SU-DHL-6 (cell line): ENCODE data around the gene MYOM1.

Source experiments
- H2AFZ ChIP-seq: fragments of 200-600 bp; sonication (generic); 2 replicates; pipeline ENCODE4 v1.6.1; 2014; ENCODE audit warnings: low read depth, mild to moderate bottlenecking, moderate library complexity, mixed read lengths, antibody characterized with exemption, low read length; ENCODE audit not compliant: severe bottlenecking
- H3F3A ChIP-seq: fragments of 200-600 bp; shearing (Covaris generic); 2 replicates; pipeline ENCODE4 v1.6.0; 2016; ENCODE audit warnings: antibody characterized with exemption, mild to moderate bottlenecking; ENCODE audit not compliant: insufficient read depth
- H3K27ac ChIP-seq: fragments of 200-600 bp; sonication (generic); 2 replicates; pipeline ENCODE4 v1.5.1; 2016; ENCODE audit warnings: low read depth, mild to moderate bottlenecking, low read length, moderate library complexity, mixed read lengths
- H3K27me3 ChIP-seq: fragments of 200-600 bp; sonication (generic), shearing (Covaris generic); 2 replicates; pipeline ENCODE4 v1.6.0; 2014; ENCODE audit warnings: mild to moderate bottlenecking, low read length
- H3K36me3 ChIP-seq: fragments of 200-600 bp; sonication (generic); 2 replicates; pipeline ENCODE4 v1.6.1; 2014; ENCODE audit warnings: mild to moderate bottlenecking, low read length, mixed read lengths
- H3K4me2 ChIP-seq: fragments of 300-600, 200-600 bp; shearing (Covaris generic), sonication (generic); 2 replicates; pipeline ENCODE4 v1.6.0; 2014; ENCODE audit warnings: low read length, low read depth, mild to moderate bottlenecking; ENCODE audit not compliant: poor library complexity, severe bottlenecking
- H3K4me3 ChIP-seq: fragments of 200-600 bp; sonication (generic); 2 replicates; pipeline ENCODE4 v1.5.1; 2014; ENCODE audit warnings: antibody characterized with exemption, low read length, mild to moderate bottlenecking, mixed read lengths; ENCODE audit not compliant: insufficient read depth, poor library complexity, severe bottlenecking
- H3K79me2 ChIP-seq: fragments of 200-600 bp; sonication (generic); 2 replicates; pipeline ENCODE4 v1.6.1; 2014; ENCODE audit warnings: mild to moderate bottlenecking, low read length, moderate library complexity; ENCODE audit not compliant: insufficient read depth
- H3K9ac ChIP-seq: fragments of 200-600 bp; sonication (generic); 2 replicates; pipeline ENCODE4 v1.7.0; 2014; ENCODE audit warnings: mild to moderate bottlenecking, low read length
- H3K9me2 ChIP-seq: fragments of 200-600 bp; sonication (generic); replicated peaks from 2 replicates; pipeline ENCODE4 v1.6.1; 2014; ENCODE audit warnings: low read length; ENCODE audit not compliant: insufficient read depth
- H3K9me3 ChIP-seq: fragments of 200-600 bp; sonication (generic); 2 replicates; pipeline ENCODE4 v1.6.1; 2014; ENCODE audit warnings: low read length, mixed read lengths; ENCODE audit not compliant: insufficient read depth
- H4K20me1 ChIP-seq: fragments of 200-600 bp; sonication (generic); 2 replicates; pipeline ENCODE4 v1.6.1; 2014; ENCODE audit warnings: low read depth, mild to moderate bottlenecking, antibody characterized with exemption, low read length, moderate library complexity, mixed read lengths
- CTCF ChIP-seq: fragments of 200-600 bp; sonication (generic); IDR thresholded peaks from one replicate; pipeline ENCODE4 v1.5.1; 2017; ENCODE audit warnings: antibody characterized with exemption, mild to moderate bottlenecking, low read length, moderate library complexity; ENCODE audit not compliant: insufficient read depth, poor library complexity, severe bottlenecking
- EZH2phosphoT487 ChIP-seq: fragments of 200-600 bp; sonication (generic), shearing (Covaris generic); conservative IDR thresholded peaks from 2 replicates; pipeline ENCODE4 v1.6.1; 2018; ENCODE audit warnings: mild to moderate bottlenecking, antibody characterized with exemption, low read length, moderate library complexity, mixed read lengths

Gene MYOM1

DNA sequence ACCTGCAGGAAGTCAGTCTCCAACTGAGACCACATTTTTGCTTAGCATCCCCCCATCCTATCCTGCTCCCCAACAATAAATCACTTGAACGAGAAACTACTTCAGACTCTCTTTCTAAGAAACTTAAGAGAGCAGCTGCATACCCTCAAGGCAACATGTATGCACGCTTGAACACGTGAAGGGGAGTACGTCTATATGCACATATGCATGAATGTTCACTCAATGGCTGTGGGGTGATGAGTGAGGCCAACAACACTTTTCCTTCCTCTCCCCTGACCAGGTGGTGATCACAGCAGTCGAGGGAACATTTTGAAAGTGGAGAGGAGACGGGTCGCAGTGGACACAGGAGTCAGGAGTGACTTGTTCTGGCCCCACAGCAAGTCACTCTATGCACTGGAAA is 127.0 kb downstream of the MYOM1 start:
- Histone ChIP-seq H3K27ac (no peak overlapping the region), H3K79me2 (no peaks in the 10 kb centered on the region), H3K4me3 (no peak overlapping the region), H3K4me2 (no peak overlapping the region), H4K20me1 (no peaks in the 10 kb centered on the region), H3K9ac (no peak overlapping the region), H3K9me3 (no peaks in the 10 kb centered on the region), H3K9me2 (no peaks in the 10 kb centered on the region), H3F3A (no peaks in the 10 kb centered on the region), H2AFZ (no peak overlapping the region), H3K36me3 (no peaks in the 10 kb centered on the region), H3K27me3 (no peaks in the 10 kb centered on the region)
- TF ChIP-seq CTCF (no peak), EZH2phosphoT487 (no peak)

- no peaks in the 10 kb centered on the region for H3K36me3 ChIP-seq
- no peak overlapping the region for H3K9ac ChIP-seq
- H3K4me2 ChIP-seq: no peak overlapping the region
- no peaks in the 10 kb centered on the region for H3F3A ChIP-seq
- H3K79me2 ChIP-seq: no peaks in the 10 kb centered on the region
- no peaks in the 10 kb centered on the region for H4K20me1 ChIP-seq
- H3K4me3 ChIP-seq: no peak overlapping the region
- no peak overlapping the region for H2AFZ ChIP-seq
- no peaks in the 10 kb centered on the region for H3K27me3 ChIP-seq
- TF ChIP-seq EZH2phosphoT487: no peak
- no peak for TF ChIP-seq CTCF
- H3K27ac ChIP-seq: no peak overlapping the region
- H3K9me3 ChIP-seq: no peaks in the 10 kb centered on the region
- H3K9me2 ChIP-seq: no peaks in the 10 kb centered on the region
These were observed 130.2 kb downstream of the MYOM1 start for GRCh38 chr18:3089579-3089978.

- H3K27me3 ChIP-seq: no peaks in the 10 kb centered on the region
- no peak overlapping the region for H3K9ac ChIP-seq
- no peaks in the 10 kb centered on the region for H3K79me2 ChIP-seq
- H3K36me3 ChIP-seq: no peaks in the 10 kb centered on the region
- no peaks in the 10 kb centered on the region for H3F3A ChIP-seq
- H3K27ac ChIP-seq: no peak overlapping the region
- H4K20me1 ChIP-seq: no peaks in the 10 kb centered on the region
- TF ChIP-seq EZH2phosphoT487 (no peak), CTCF (no peak)
- H3K9me2 ChIP-seq: no peaks in the 10 kb centered on the region
- no peak overlapping the region for H3K4me2 ChIP-seq
- H3K9me3 ChIP-seq: no peaks in the 10 kb centered on the region
- H2AFZ ChIP-seq: no peak overlapping the region
- no peak overlapping the region for H3K4me3 ChIP-seq
These were observed 131.3 kb downstream of the MYOM1 start for GRCh38 chr18:3088449-3088848.

DNA sequence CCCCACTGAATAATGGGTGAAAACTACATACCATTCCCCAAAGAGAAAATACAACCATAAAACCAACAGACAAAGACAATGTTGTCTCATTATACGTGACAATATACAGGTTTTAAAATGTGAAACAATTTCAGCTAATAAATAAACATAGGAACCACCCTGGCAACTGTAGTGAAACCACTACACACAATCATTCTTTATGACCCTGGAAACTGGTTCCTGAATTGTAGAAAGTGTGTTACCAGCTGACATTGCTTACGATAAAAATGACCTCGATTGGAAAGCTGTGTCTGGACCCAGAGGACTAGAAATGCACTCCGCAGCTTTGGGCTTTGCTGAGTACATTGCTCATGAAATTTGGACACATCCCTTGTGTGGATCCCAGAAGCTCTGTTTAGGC is 132.9 kb downstream of the MYOM1 start:
- Histone ChIP-seq H3K4me3 (no peak overlapping the region), H3K36me3 (no peaks in the 10 kb centered on the region), H2AFZ (no peak overlapping the region), H3K9me2 (no peaks in the 10 kb centered on the region), H3K79me2 (no peaks in the 10 kb centered on the region), H3K9me3 (no peaks in the 10 kb centered on the region), H3F3A (no peaks in the 10 kb centered on the region), H3K27me3 (no peaks in the 10 kb centered on the region), H4K20me1 (no peaks in the 10 kb centered on the region), H3K9ac (no peak overlapping the region), H3K4me2 (no peak overlapping the region), H3K27ac (no peak overlapping the region)
- TF ChIP-seq EZH2phosphoT487: no peak
- no peak for TF ChIP-seq CTCF
